NCI-H2196 treated with DMSO at 0.1 percent for 48 hours (cell line): ENCODE measurements around the gene CAMK2D.
A peak's percentile ranks its signal among the peaks of the same experiment; 100 is the strongest.

ENCODE experiments used
- DNase-seq: peaks from one replicate; lab custom pipeline; 2025; ENCODE audit not compliant: unreplicated experiment; lab: John Stamatoyannopoulos, UW

The CAMK2D gene

GRCh38 chr4:113449410-113449974, 312.0 kb downstream of the CAMK2D start:
- no peak for DNase-seq

DNA sequence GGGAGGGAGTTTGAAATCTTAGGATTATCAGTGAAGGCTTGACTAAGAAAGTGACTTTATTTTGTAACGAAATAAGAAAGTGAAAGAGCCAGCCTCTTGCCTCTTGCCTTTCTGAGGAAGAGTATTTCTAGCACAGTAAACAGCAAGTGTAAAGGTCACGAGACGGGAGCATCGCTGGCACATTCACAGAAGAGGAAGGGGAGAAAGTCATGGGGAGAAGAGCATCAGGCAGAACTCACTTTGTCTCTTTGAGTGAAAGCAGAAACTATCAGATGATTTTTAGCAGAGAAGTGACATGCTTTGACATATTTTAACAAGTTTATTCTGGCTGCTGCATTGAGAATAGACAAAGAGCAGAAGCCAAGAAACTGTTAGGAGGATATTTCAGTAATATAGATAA, 313.8 kb downstream of the CAMK2D start:
- DNase-seq, result no peak

DNA sequence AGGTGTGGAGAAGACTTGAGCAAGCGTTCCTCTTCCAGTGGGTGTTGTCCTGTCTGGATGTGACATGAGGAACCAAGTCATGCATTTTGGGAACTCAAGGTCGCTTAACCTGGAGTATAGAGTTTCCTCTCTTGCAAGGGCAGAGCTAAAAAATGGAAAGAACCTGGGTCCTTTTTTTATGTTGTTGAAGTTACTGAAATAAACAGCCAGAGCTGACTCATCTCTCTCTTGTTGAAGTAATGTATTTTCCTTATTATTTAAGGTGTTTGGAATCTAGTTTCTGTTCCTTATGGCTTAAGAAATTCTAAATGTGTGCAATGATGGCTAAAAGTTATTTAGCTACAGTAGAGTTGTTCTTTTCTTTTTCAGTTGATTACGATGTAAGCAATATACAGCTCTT, 314.5 kb downstream of the CAMK2D start:
- DNase-seq, result no peak

DNA sequence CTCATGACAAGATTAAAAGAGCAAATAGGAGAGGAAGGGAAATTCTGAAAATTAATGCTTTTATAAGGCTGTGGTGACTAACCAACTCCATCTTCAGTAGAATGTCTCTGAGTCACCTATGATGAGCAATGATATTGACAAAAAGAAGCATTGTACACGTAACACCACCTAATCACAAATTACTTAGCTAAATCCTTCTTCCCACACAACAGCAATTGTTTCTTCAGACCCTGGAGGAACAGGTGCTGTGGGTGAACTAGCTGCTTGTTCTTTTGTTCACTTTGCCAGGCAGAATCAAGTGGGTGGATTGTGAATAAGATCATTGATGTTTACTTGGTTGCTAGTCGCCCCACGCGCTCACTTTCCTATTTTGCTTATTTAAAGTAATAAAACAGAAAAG, 315.5 kb downstream of the CAMK2D start:
- DNase-seq, result no peak

GRCh38 chr4:113445286-113445685, 316.3 kb downstream of the CAMK2D start:
- DNase-seq, result no peak

GRCh38 chr4:113444386-113444785, 317.2 kb downstream of the CAMK2D start:
- no peak for DNase-seq

- DNase-seq, result no peak
Measured at GRCh38 chr4:113442826-113443225, 318.7 kb downstream of the CAMK2D start.

GRCh38 chr4:113440371-113440770, 321.2 kb downstream of the CAMK2D start:
- no peak for DNase-seq

GRCh38 chr4:113438596-113438995, 322.9 kb downstream of the CAMK2D start:
- no peak for DNase-seq

DNA sequence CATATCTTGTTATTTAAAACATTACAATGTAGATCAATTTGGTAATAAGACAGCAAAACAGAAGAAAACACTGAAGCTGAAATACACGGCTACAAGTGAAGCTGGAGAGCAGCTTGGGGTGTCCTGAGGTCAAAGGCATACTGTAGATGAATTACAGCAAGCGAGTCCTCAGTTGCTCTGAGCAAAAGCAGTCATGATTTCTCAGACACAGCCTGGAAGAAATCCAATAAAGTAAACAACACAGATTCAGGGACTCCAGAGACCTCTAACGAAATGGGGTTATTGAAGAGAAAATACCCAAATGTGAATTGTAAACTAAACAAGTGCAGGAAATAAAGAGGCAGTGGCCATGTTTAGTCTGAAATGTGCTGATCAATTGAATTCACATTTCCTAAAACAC, 324.4 kb downstream of the CAMK2D start:
- no peak for DNase-seq

DNA sequence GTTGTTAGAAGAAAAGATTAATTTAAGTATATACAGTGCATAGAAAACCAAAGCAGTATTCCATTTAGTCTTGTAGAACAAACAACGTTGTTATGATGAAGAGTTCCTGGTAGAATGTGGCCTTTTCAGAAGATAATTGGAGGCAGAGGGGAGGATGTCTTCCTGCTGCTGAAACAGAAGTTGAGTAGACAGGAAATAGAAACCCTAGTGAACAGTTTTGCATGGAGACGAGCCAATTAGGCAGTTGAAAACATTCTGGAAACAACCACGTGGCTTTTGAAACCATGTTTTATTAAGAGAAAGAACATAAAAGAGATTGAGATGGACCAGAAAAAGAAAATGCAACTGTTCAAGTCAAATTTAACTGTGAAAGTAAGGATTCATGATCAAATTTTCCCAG, 325.2 kb downstream of the CAMK2D start:
- DNase-seq, result no peak

DNA sequence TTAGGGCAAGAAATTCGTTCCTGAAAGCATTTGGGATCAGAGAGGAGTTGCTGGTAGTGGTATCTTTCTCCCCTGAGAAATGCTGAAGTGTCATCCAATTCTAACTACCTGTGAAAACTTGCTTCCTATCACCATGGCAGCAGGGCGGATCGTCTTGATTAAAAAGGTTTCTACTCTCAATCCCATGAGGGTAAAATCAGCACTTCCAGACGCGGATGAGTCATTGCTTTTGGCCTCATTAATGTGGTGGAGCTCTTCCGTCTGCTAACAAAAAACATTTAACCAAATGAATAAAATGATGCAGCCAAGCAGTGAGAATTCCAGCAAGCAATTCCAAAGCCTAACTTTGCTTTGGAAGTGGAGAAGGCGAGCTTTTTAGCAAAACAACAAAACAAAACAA, 325.6 kb downstream of the CAMK2D start:
- DNase-seq, result no peak

DNA sequence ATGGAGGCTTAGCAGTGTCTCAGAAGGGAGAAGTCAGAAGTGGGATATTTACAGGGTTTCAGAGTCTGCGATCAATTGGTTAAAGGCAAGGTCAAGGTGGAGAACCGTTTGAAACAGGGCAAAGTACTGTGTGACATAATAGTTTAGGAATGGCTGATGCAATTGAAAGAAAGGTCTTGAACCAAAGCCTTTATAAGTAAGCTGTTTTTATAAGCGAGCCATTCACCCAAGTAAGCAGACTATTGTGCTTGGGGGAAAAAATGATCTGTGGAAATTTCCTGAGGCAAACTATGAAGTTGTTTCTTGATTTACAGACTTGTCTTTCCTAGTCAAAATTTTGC, 327.3 kb downstream of the CAMK2D start:
- DNase-seq, result no peak

DNA sequence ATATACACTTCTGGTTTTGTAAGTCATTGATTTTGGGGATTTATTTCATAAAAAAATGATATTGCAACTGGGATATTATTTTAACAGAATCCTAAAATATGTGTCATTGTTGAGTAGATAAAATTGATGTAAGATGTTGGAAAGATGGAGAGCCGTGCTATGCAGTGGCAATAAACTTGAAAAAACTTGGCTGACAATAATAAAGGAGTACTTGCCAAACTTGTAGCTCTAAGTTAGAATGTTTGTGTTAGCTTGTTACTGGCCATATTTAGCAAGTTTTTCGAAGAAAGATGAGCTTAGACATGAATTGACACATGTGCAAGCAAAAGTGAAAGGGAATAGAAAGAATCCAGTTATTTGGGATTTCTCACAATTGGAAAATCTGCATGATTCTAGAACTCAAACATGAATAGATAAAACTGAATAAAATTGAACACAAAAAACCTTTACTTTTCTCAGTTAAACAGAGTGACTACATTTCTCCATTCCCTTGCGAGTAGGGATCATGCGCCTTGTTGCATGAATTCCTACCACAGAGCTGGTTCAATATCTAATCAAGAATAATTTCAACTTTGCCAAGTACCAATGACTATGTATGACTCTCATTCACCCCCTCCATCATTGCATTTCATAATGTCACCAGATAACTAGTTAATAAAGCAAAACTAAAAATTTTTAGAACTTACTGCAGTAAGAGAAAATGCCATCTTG, 327.8 kb downstream of the CAMK2D start:
- no peak for DNase-seq

DNA sequence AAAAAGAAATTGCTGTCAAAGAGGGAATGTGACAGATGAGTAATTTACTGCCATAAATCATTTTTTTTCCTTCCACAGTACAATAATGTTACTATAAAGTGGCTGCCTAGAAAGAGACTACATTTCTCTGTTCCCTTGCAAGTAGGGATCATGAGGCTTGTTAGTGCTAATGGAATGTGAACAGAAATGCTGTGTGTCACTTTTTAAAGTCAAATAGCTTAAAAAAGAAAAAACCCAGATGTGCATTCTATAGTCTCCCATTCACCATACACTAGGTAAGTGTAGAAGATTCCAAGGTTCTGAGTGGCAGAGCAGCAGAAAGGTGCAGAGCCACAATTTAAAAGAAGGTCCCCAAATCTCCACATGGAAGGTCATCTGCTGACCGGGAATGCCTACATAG, 328.4 kb downstream of the CAMK2D start:
- DNase-seq, result no peak

DNA sequence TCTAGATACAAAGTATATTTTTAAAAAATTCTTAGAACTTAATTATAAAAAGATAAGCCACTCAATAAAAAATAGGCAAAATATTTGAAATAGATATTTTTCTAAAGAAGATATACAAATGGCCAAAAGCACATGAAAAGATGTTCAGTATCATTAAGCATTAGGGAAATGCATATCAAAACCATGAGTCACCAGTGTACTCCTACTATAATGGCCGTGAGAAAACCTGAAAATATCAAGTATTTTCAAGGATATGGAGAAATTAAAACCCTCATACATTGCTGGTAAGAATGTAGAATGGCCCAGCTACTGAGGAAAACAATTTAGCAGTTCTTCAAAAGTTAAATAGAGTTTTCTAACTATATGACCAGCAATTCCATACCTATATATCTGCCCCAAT, 337.9 kb downstream of the CAMK2D start:
- no peak for DNase-seq

- no peak for DNase-seq
Measured at GRCh38 chr4:113420938-113421337, 340.6 kb downstream of the CAMK2D start.

DNA sequence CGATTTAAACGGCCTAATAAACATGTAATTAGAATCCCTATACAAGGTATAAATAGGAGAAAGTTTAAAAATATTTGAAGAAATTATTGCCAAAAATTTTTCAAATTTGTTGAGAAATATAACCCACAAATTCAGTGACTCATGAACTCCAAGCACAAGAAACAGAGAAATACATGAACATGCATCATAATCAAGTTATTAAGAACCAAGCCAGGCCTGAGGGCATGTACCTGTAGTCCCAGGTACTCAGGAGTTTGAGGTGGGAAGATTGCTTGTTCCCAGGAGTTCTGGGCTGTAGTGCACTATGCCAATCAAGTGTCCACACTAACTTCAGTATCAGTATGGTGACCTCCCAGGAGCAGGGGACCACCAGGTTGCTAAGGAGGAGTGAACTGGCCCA, 341.9 kb downstream of the CAMK2D start:
- DNase-seq, result no peak

DNA sequence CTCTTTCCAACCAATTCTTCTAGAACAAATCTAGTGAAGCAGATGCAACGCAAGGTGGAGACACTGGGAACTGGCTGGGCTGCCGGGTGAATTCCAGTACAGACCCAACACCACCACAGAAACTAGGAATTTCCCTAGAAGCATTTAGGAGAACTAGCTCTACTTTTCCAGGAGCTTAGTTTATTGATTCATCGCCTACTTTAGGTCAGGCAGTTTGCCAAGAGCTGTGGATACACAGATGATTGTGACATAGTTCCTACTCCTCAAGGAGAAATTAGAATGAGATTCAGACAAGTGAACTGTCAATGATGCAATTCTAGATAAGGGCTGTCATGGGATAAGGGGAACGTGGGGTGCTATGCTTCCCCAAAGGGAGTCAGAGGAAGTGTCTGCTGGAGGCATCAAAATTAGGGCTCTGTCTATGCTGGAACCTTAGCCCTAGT, 350.0 kb downstream of the CAMK2D start:
- no peak for DNase-seq

- no peak for DNase-seq
Measured at GRCh38 chr4:113410686-113411085, 350.9 kb downstream of the CAMK2D start.

DNA sequence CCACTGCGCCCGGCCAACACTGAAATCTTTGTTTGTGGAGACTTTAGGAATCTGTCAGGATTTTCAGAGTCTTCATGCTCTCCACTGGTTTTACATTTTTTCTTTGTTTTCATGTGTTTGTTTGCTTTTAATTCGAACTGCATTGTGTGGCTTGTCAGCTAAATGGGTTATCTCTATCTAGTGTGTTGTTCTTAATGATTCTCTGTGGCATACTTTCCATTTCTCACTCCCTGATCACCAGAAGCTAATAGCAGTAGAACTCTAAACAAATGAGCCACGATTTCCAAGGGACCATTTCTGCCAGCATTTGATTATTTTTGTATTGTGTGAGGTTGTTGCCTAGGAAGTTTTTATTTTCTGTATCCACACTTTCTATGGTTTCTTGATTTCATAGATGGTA, 352.4 kb downstream of the CAMK2D start:
- DNase-seq, result no peak

DNA sequence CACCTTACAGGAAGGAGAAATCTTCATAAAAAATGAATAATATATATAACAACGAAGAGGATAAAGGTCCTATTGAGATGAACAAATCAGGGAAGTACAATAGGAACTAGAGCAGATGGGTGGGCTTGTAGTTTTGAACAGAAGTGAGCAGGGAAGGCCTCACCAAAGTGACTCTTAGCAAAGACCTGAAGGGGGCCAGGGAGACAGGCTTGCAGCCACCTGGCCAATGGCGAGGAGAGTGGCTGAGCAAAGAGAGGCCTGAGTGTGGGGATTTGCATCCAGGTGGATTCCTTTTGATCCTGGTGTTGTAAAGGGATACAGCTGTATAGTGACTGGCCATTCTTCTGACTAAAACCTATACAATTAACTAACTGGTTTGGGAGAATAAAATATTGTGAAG, 354.1 kb downstream of the CAMK2D start:
- no peak for DNase-seq

DNA sequence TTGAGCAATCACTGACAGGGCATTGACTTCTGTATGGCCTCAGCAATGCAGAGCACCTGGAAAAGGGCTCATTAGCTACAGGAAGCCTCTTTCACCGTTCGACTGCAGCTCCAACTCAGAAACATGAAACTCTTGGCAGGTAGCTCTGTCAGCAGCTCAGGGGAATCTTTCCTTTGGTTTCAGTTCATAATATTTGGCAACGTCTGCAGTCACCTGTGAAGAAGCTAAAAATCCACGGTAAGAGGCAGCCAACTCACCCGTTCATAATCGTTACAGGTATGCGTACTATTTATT, 354.9 kb downstream of the CAMK2D start:
- peak; percentile 36 for DNase-seq
